K562 (cell line): Measurements from ENCODE around the gene CNOT4. TPM values are rescaled to one million over a fixed set of nuclear protein-coding genes. Genes with fewer than 3 reads are reported as not detected.
A peak's percentile ranks its signal among the peaks of the same experiment; 100 is the strongest.

Experiments used
- ATF1 ChIP-seq, 2 experiments: fragments of 450-650 bp in 1 of 2; IDR thresholded peaks; 2 replicates each; pipeline ENCODE4 v1.6.1; 2016; ENCODE audit warnings: missing compliant biosample characterization in 1 of 2, missing genetic modification characterization in 1 of 2
- CHD4 ChIP-seq: fragments of 200-600 bp; sonication (generic); IDR thresholded peaks from 3 replicates; pipeline ENCODE4 v1.6.1; 2012; ENCODE audit warnings: low read depth, mild to moderate bottlenecking, mixed read lengths, low read length, inconsistent platforms; ENCODE audit not compliant: insufficient read depth, insufficient replicate concordance, poor library complexity, severe bottlenecking
- DPF2 ChIP-seq: fragments of 450-650 bp; IDR thresholded peaks from 2 replicates; pipeline ENCODE4 v1.6.1; 2016
- ELK3 ChIP-seq: fragments of 450-650 bp; formaldehyde crosslinking; IDR thresholded peaks from 2 replicates; pipeline ENCODE4 v1.4.0; 2020; ENCODE audit warnings: mild to moderate bottlenecking
- HDAC3 ChIP-seq: fragments of 450-650 bp; IDR thresholded peaks from 2 replicates; pipeline ENCODE4 v1.6.1; 2018; ENCODE audit warnings: borderline replicate concordance, mild to moderate bottlenecking, moderate library complexity; ENCODE audit not compliant: partially characterized antibody
- HDGF ChIP-seq: fragments of 450-650 bp; IDR thresholded peaks from 2 replicates; pipeline ENCODE4 v1.6.1; 2016
- LEF1 ChIP-seq: fragments of 450-650 bp; IDR thresholded peaks from 2 replicates; pipeline ENCODE4 v1.6.1; 2016; ENCODE audit warnings: mild to moderate bottlenecking
- MAFG ChIP-seq: fragments of 450-650 bp; conservative IDR thresholded peaks from 2 replicates; pipeline ENCODE4 v1.6.1; 2016; ENCODE audit warnings: missing genetic modification characterization, missing compliant biosample characterization
- MCM7 ChIP-seq, 2 experiments: fragments of 450-650 bp; IDR thresholded peaks; 2 replicates each; pipeline ENCODE4 v1.6.1; 2016 to 2018
- NFXL1 ChIP-seq: fragments of 450-650 bp; formaldehyde crosslinking; IDR thresholded peaks from 2 replicates; pipeline ENCODE4 v1.4.0; 2021; ENCODE audit warnings: mild to moderate bottlenecking
- NUFIP1 ChIP-seq: fragments of 450-650 bp; IDR thresholded peaks from 2 replicates; pipeline ENCODE4 v1.6.1; 2018; ENCODE audit not compliant: partially characterized antibody
- POLR3G ChIP-seq: IDR thresholded peaks from 2 replicates; pipeline ENCODE4 v1.6.1; 2011; ENCODE audit not compliant: insufficient read length, insufficient replicate concordance; ENCODE audit errors: extremely low read depth
- PTTG1 ChIP-seq: fragments of 450-650 bp; IDR thresholded peaks from 2 replicates; pipeline ENCODE4 v1.6.1; 2016; ENCODE audit warnings: low read depth, mild to moderate bottlenecking, missing genetic modification characterization, missing compliant biosample characterization
- RHOXF2B ChIP-seq: fragments of 250-450 bp; sonication (Bioruptor Pico); conservative IDR thresholded peaks from 2 replicates; pipeline ENCODE4 v1.5.1; 2021
- SIN3A ChIP-seq, 2 experiments: fragments of 150-350 bp in 1 of 2; IDR thresholded peaks; 2 replicates each; pipeline ENCODE4 v1.6.1; 2011 to 2016; ENCODE audit warnings: borderline replicate concordance in 2 of 2, low read depth in 2 of 2, low read length in 2 of 2, mild to moderate bottlenecking in 2 of 2, moderate library complexity in 2 of 2; ENCODE audit not compliant: control insufficient read depth in 1 of 2
- TAF7 ChIP-seq: fragments of 450-650 bp; IDR thresholded peaks from 2 replicates; pipeline ENCODE4 v1.6.1; 2016; ENCODE audit warnings: missing genetic modification characterization, missing compliant biosample characterization
- TFAM ChIP-seq: fragments of 250-450 bp; sonication (Bioruptor Pico); conservative IDR thresholded peaks from 2 replicates; pipeline ENCODE4 v1.5.0; 2021; ENCODE audit warnings: mild to moderate bottlenecking, moderate library complexity
- ZHX1 ChIP-seq: fragments of 150-350 bp; conservative IDR thresholded peaks from 2 replicates; pipeline ENCODE4 v1.6.1; 2014; ENCODE audit warnings: low read length
- ZNF282 ChIP-seq: sonication (generic); formaldehyde crosslinking; IDR thresholded peaks from 2 replicates; pipeline ENCODE4 v1.8.1; 2023; ENCODE audit warnings: missing genetic modification reagents
- ZNF395 ChIP-seq: fragments of 200-800 bp; sonication (Bioruptor generic); IDR thresholded peaks from 2 replicates; pipeline ENCODE4 v1.6.1; 2017; ENCODE audit warnings: missing genetic modification characterization, missing compliant biosample characterization
- ZNF408 ChIP-seq: fragments of 250-450 bp; sonication (Bioruptor Pico); IDR thresholded peaks from 2 replicates; pipeline ENCODE4 v1.4.0; 2020; ENCODE audit warnings: low read depth, mild to moderate bottlenecking, moderate library complexity
- ZSCAN32 ChIP-seq: fragments of 450-650 bp; formaldehyde crosslinking; IDR thresholded peaks from 2 replicates; pipeline ENCODE4 v1.4.0; 2020; ENCODE audit warnings: mild to moderate bottlenecking, moderate library complexity
- polyA plus RNA-seq, 8 experiments: library from polyadenylated mRNA; depleted of rRNA in 4 of 8; stranded (reverse) in 5 of 8; unstranded in 3 of 8; fragments of >200 nt; fragmentation: Nextera tagmentation in 2 of 8; fragmentation: Illumina TruSeq in 1 of 8; extraction: Ambion mirVana in 2 of 8; extraction: Trizol in 1 of 8; gene quantifications; 2 replicates each; pipeline versions ENCODE4 v1.2.1 to v1.2.3, GENCODE V29; 2011 to 2014; ENCODE audit warnings: inconsistent platforms in 1 of 8, missing spikeins in 1 of 8
- total RNA-seq, 7 experiments: library from RNA; depleted of rRNA in 6 of 7; stranded (reverse); fragments of >200 nt in 6 of 7; fragmentation: Illumina TruSeq in 2 of 7; extraction: Trizol in 2 of 7; gene quantifications; 2 replicates each; pipeline versions ENCODE4 v1.2.1 to v1.2.3, GENCODE V29; 2011 to 2021; ENCODE audit warnings: low replicate concordance in 1 of 7

CNOT4 gene
- total and polyA plus RNA-seq, 9 of the 15 experiments (the other 6 are each of a cell fraction or from before 2014, with no cell fraction given): 8.6 to 24.1 (median 15.4) TPM

DNA sequence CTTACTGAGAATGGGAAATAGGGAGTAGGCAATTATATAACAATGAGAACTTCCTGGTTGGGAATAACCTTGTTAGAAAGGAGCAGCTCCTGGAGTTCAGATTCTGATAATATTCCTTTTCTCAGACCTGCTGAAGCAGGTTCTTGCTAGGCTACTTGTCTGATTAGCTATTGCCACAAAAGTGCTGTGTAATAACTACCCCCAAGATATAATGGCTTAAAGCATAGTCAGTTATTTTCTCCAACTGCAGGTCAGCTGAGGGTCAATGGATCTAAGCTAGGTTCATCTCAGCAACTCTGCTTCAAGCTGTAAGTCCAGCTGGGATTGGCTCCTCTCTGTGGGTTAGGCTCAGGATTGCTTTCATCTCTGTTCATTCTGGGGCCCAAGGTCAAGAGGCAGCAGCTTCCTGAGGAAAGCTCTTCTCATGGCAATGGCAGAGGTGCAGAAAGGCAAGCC lies 9.4 kb upstream of the CNOT4 start (continued):
- TF ChIP-seq CHD4 (no peak), ATF1 (CRISPR knock-in tag; IDR thresholded peaks at IDR 0.05) (no peak), ATF1 (tag; IDR thresholded peaks at IDR 0.05) (no peak), HDGF (no peak), DPF2 (peak; percentile 85), TAF7 (tag) (no peak), MCM7 (IDR thresholded peaks at IDR 0.05) (no peak), MAFG (tag) (peak; percentile 53; the same call in 1 of the 2 replicates), RHOXF2B (no peak), NUFIP1 (no peak), HDAC3 (no peak), TFAM (CRISPR knock-in tag) (no peak), PTTG1 (tag) (no peak), ZNF395 (CRISPR knock-in tag) (no peak), NFXL1 (CRISPR knock-in tag) (no peak), ZNF282 (no peak), ELK3 (CRISPR knock-in tag) (no peak), POLR3G (no peak), ZHX1 (no peak), SIN3A (IDR thresholded peaks at IDR 0.05; ENCODE audit: borderline replicate concordance in 2 of 2, control insufficient read depth in 1 of 2, low read depth in 2 of 2, low read length in 2 of 2) (no peak), LEF1 (peak; percentile 86), ZSCAN32 (CRISPR knock-in tag) (no peak), ZNF408 (no peak)
